ENCODE data around the gene CHD3. TPM values are rescaled to one million over a fixed set of nuclear protein-coding genes. Genes with fewer than 3 reads are reported as not detected.
A peak's percentile ranks its signal among the peaks of the same experiment; 100 is the strongest.

Gene CHD3
- total and polyA plus RNA-seq, 2 of the 13 experiments (the other 11 are each of a cell fraction or from before 2014, with no cell fraction given): 2.7 to 3.7 TPM

DNA sequence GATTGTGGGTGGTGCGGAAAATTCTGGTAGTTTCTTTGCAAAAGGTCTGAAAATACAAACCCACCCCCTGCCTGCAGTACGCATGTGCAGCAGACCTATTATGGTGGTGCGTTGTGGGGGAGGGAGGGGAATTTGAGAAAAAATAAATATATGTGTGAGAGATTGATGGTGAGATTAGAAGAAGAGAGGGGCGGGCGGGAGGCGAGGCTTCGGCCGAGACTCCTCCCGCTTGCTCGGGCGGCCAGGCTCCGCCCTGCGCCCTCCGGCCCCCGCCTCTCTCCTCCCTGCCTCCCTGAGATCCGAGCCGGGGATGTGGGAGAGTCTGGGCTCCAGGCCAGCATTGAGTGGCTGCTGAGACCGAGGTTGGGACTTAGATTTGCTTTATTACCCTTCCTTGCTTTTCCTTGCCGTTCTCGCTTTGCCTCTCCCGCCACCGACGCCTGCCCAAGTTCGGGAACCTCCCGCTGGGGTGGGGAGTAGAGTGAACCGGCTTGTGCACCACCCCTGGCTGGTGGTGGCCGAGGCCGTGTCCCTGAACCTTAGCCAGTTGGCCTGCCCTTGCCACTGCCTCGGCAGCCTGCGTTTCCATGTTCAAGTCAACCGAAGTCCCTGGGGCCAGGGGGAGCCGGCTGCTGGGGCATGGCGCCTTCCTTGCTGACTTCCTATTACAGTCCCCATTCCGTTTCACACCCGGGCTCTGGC lies 956 bp upstream of the CHD3 start (continued):
- no peak for TF ChIP-seq ZNF605 (CRISPR knock-in tag; IDR thresholded peaks at IDR 0.05)
- TF ChIP-seq ZNF329 (CRISPR knock-in tag; IDR thresholded peaks at IDR 0.05; ENCODE audit: low read depth): no peak
- TF ChIP-seq, protein P1, sequence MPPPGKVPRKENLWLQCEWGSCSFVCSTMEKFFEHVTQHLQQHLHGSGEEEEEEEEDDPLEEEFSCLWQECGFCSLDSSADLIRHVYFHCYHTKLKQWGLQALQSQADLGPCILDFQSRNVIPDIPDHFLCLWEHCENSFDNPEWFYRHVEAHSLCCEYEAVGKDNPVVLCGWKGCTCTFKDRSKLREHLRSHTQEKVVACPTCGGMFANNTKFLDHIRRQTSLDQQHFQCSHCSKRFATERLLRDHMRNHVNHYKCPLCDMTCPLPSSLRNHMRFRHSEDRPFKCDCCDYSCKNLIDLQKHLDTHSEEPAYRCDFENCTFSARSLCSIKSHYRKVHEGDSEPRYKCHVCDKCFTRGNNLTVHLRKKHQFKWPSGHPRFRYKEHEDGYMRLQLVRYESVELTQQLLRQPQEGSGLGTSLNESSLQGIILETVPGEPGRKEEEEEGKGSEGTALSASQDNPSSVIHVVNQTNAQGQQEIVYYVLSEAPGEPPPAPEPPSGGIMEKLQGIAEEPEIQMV (CRISPR knock-in tag; IDR thresholded peaks at IDR 0.05; ENCODE audit: low read depth): 0 out of 2 replicates have a peak, but pooled peaks have one; percentile 27
- TF ChIP-seq CREB3 (CRISPR knock-in tag; IDR thresholded peaks at IDR 0.05): no peak
- no peak for TF ChIP-seq EHMT2 (IDR thresholded peaks at IDR 0.05; ENCODE audit: borderline replicate concordance, low read depth, low read length)
- no peak for TF ChIP-seq AHDC1 (CRISPR knock-in tag; IDR thresholded peaks at IDR 0.05; ENCODE audit: borderline replicate concordance)
- TF ChIP-seq, protein P2, sequence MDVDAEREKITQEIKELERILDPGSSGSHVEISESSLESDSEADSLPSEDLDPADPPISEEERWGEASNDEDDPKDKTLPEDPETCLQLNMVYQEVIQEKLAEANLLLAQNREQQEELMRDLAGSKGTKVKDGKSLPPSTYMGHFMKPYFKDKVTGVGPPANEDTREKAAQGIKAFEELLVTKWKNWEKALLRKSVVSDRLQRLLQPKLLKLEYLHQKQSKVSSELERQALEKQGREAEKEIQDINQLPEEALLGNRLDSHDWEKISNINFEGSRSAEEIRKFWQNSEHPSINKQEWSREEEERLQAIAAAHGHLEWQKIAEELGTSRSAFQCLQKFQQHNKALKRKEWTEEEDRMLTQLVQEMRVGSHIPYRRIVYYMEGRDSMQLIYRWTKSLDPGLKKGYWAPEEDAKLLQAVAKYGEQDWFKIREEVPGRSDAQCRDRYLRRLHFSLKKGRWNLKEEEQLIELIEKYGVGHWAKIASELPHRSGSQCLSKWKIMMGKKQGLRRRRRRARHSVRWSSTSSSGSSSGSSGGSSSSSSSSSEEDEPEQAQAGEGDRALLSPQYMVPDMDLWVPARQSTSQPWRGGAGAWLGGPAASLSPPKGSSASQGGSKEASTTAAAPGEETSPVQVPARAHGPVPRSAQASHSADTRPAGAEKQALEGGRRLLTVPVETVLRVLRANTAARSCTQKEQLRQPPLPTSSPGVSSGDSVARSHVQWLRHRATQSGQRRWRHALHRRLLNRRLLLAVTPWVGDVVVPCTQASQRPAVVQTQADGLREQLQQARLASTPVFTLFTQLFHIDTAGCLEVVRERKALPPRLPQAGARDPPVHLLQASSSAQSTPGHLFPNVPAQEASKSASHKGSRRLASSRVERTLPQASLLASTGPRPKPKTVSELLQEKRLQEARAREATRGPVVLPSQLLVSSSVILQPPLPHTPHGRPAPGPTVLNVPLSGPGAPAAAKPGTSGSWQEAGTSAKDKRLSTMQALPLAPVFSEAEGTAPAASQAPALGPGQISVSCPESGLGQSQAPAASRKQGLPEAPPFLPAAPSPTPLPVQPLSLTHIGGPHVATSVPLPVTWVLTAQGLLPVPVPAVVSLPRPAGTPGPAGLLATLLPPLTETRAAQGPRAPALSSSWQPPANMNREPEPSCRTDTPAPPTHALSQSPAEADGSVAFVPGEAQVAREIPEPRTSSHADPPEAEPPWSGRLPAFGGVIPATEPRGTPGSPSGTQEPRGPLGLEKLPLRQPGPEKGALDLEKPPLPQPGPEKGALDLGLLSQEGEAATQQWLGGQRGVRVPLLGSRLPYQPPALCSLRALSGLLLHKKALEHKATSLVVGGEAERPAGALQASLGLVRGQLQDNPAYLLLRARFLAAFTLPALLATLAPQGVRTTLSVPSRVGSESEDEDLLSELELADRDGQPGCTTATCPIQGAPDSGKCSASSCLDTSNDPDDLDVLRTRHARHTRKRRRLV (CRISPR knock-in tag; IDR thresholded peaks at IDR 0.05): 0 out of 2 replicates have a peak, but pooled peaks have one; percentile 67
- TF ChIP-seq FOXP1 (IDR thresholded peaks at IDR 0.05): no peak
- TF ChIP-seq FOXP1 (CRISPR knock-in tag; IDR thresholded peaks at IDR 0.05): no peak
- no peak for TF ChIP-seq ZNF543 (CRISPR knock-in tag; IDR thresholded peaks at IDR 0.05)
- TF ChIP-seq HCFC1 (IDR thresholded peaks at IDR 0.05; ENCODE audit: low read depth, low read length): no peak
- no peak for TF ChIP-seq PHB2 (IDR thresholded peaks at IDR 0.05; ENCODE audit: partially characterized antibody)
- TF ChIP-seq CC2D1A (CRISPR knock-in tag; IDR thresholded peaks at IDR 0.05): no peak
- TF ChIP-seq, protein P3, sequence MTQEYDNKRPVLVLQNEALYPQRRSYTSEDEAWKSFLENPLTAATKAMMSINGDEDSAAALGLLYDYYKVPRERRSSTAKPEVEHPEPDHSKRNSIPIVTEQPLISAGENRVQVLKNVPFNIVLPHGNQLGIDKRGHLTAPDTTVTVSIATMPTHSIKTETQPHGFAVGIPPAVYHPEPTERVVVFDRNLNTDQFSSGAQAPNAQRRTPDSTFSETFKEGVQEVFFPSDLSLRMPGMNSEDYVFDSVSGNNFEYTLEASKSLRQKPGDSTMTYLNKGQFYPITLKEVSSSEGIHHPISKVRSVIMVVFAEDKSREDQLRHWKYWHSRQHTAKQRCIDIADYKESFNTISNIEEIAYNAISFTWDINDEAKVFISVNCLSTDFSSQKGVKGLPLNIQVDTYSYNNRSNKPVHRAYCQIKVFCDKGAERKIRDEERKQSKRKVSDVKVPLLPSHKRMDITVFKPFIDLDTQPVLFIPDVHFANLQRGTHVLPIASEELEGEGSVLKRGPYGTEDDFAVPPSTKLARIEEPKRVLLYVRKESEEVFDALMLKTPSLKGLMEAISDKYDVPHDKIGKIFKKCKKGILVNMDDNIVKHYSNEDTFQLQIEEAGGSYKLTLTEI (CRISPR knock-in tag; conservative IDR thresholded peaks at IDR 0.05): no peak
